Measurements from ENCODE around the gene FARS2. TPM values are rescaled to one million over a fixed set of nuclear protein-coding genes. Genes with fewer than 3 reads are reported as not detected.

Gene FARS2
- total RNA-seq, 2 experiments from 2014 or later, result 13.8 to 14.3 TPM

GRCh38 chr6:5632348-5632935 lies 371.1 kb downstream of the FARS2 start:
- Histone ChIP-seq H3K9me2 (ENCODE audit: insufficient read depth, low read length) (no peaks in the 10 kb centered on the region), H3K79me2 (ENCODE audit: insufficient read depth, low read depth, low read length) (no peaks in the 10 kb centered on the region), H3K27ac (ENCODE audit: low read depth, low read length, poor library complexity, severe bottlenecking) (no peak overlapping the region), H4K20me1 (ENCODE audit: insufficient read depth, low read length) (no peaks in the 10 kb centered on the region), H3K4me1 (ENCODE audit: insufficient read depth, low read length, poor library complexity, severe bottlenecking) (peaks cover 18% of the 10 kb centered on the region), H3K36me3 (ENCODE audit: insufficient read depth, low read length) (no peaks in the 10 kb centered on the region), H3K9me3 (ENCODE audit: low read length) (no peaks in the 10 kb centered on the region), H3K4me2 (ENCODE audit: low read length) (no peak overlapping the region), H3K4me3 (ENCODE audit: low read depth, low read length, poor library complexity, severe bottlenecking) (no peak overlapping the region), H2AFZ (ENCODE audit: low read length) (no peak overlapping the region)
- intact Hi-C loops (cut with micrococcal nuclease; ENCODE audit: unreplicated experiment), result no loop called here
- CTCF ChIA-PET (ENCODE audit: unreplicated experiment), result no interaction called here
- no TSS peak for BruUV-seq (replicated peaks)
- TF ChIP-seq EZH2phosphoT487 (IDR thresholded peaks at IDR 0.05; ENCODE audit: borderline replicate concordance, low read depth, low read length) (no peak), CTCF (conservative IDR thresholded peaks at IDR 0.05; ENCODE audit: low read length) (no peak)
- no peak for DNase-seq (ENCODE audit: low spot score)
- POLR2A ChIA-PET, result interaction anchor here (0.6 kb wide), 1 partner anchor 102 kb away, joined by 3 read pairs; no protein-coding TSS in a partner anchor

GRCh38 chr6:5634525-5634924 lies 373.2 kb downstream of the FARS2 start:
- CTCF ChIA-PET (ENCODE audit: unreplicated experiment), result no interaction called here
- DNase-seq (ENCODE audit: low spot score), result no peak
- Histone ChIP-seq H3K79me2 (ENCODE audit: insufficient read depth, low read depth, low read length) (no peaks in the 10 kb centered on the region), H4K20me1 (ENCODE audit: insufficient read depth, low read length) (no peaks in the 10 kb centered on the region), H3K27ac (ENCODE audit: low read depth, low read length, poor library complexity, severe bottlenecking) (no peak overlapping the region), H3K36me3 (ENCODE audit: insufficient read depth, low read length) (no peaks in the 10 kb centered on the region), H3K9me2 (ENCODE audit: insufficient read depth, low read length) (no peaks in the 10 kb centered on the region), H3K4me3 (ENCODE audit: low read depth, low read length, poor library complexity, severe bottlenecking) (no peak overlapping the region), H3K9me3 (ENCODE audit: low read length) (no peaks in the 10 kb centered on the region), H2AFZ (ENCODE audit: low read length) (no peak overlapping the region), H3K4me1 (ENCODE audit: insufficient read depth, low read length, poor library complexity, severe bottlenecking) (peaks cover 10% of the 10 kb centered on the region), H3K4me2 (ENCODE audit: low read length) (no peak overlapping the region)
- TF ChIP-seq CTCF (conservative IDR thresholded peaks at IDR 0.05; ENCODE audit: low read length) (no peak), EZH2phosphoT487 (IDR thresholded peaks at IDR 0.05; ENCODE audit: borderline replicate concordance, low read depth, low read length) (no peak)
- intact Hi-C loops (cut with micrococcal nuclease; ENCODE audit: unreplicated experiment), result no loop called here
- POLR2A ChIA-PET, result interaction anchor here (0.6 to 0.8 kb wide), 2 partner anchors 153 to 1006 kb away, joined by 3 read pairs; no protein-coding TSS in a partner anchor
- BruUV-seq (replicated peaks), result no TSS peak

- H3K27ac ChIP-seq (ENCODE audit: low read depth, low read length, poor library complexity, severe bottlenecking), result no peak overlapping the region
- no peak for TF ChIP-seq CTCF (conservative IDR thresholded peaks at IDR 0.05; ENCODE audit: low read length)
- TF ChIP-seq EZH2phosphoT487 (IDR thresholded peaks at IDR 0.05; ENCODE audit: borderline replicate concordance, low read depth, low read length), result no peak
- ChIA-PET CTCF (ENCODE audit: unreplicated experiment) (no interaction called here), POLR2A (no interaction called here)
- H3K4me2 ChIP-seq (ENCODE audit: low read length), result no peak overlapping the region
- no peak for DNase-seq (ENCODE audit: low spot score)
- BruUV-seq (replicated peaks), result no TSS peak
- H3K9me3 ChIP-seq (ENCODE audit: low read length), result no peaks in the 10 kb centered on the region
- H3K9me2 ChIP-seq (ENCODE audit: insufficient read depth, low read length), result no peaks in the 10 kb centered on the region
- no peak overlapping the region for H3K4me3 ChIP-seq (ENCODE audit: low read depth, low read length, poor library complexity, severe bottlenecking)
- H4K20me1 ChIP-seq (ENCODE audit: insufficient read depth, low read length), result no peaks in the 10 kb centered on the region
- no peaks in the 10 kb centered on the region for H3K36me3 ChIP-seq (ENCODE audit: insufficient read depth, low read length)
- H3K79me2 ChIP-seq (ENCODE audit: insufficient read depth, low read depth, low read length), result no peaks in the 10 kb centered on the region
- intact Hi-C loops (cut with micrococcal nuclease; ENCODE audit: unreplicated experiment), result no loop called here
- H3K4me1 ChIP-seq (ENCODE audit: insufficient read depth, low read length, poor library complexity, severe bottlenecking), result no peaks in the 10 kb centered on the region
- no peak overlapping the region for H2AFZ ChIP-seq (ENCODE audit: low read length)
These were observed 375.1 kb downstream of the FARS2 start for GRCh38 chr6:5636210-5637030.
